Panc1 (cell line): ENCODE data around the gene CYB5R3. TPM values are rescaled to one million over a fixed set of nuclear protein-coding genes. Genes with fewer than 3 reads are reported as not detected.

Source experiments
- ATAC-seq: fragments of 200-7000 bp; cut with Tn5 transposase; 2 replicates; pipeline ENCODE4 v1.9.1; 2020; ENCODE audit warnings: mild to moderate bottlenecking, moderate library complexity
- BruUV-seq: library from RNA; stranded (reverse); fragments of 400-500 nt; replicated peaks from 2 replicates; lab custom pipeline; 2021; lab: Mats Ljungman, UMichigan
- CTCF ChIA-PET: fragments of 300-600 bp; sonication (Branson Sonifier 250); formaldehyde crosslinking; loops from one replicate; lab custom pipeline; 2022; ENCODE audit warnings: antibody characterized with exemption; lab: Charles Lee
- POLR2A ChIA-PET: fragments of 300-600 bp; sonication (Branson Sonifier 250); formaldehyde crosslinking; loops from one replicate; lab custom pipeline; 2022; ENCODE audit warnings: antibody characterized with exemption; lab: Charles Lee
- DNase-seq: peaks from one replicate; pipeline ENCODE4 v3.0.0-alpha.2; 2010; ENCODE audit warnings: low read depth, low spot score
- H3K27ac ChIP-seq: 2 replicates; pipeline ENCODE4 v1.5.1; 2011; ENCODE audit warnings: mild to moderate bottlenecking, low read length, inconsistent platforms
- H3K27me3 ChIP-seq: fragments of 200-500 bp; sonication (Bioruptor generic); 2 replicates; pipeline ENCODE4 v1.6.0; 2014; ENCODE audit warnings: low read length, inconsistent platforms; ENCODE audit not compliant: control insufficient read depth, insufficient read depth
- H3K36me3 ChIP-seq: fragments of 200-500 bp; sonication (Bioruptor generic); 2 replicates; pipeline ENCODE4 v1.5.1; 2014; ENCODE audit warnings: inconsistent platforms, mild to moderate bottlenecking, low read length, moderate library complexity; ENCODE audit not compliant: control insufficient read depth, insufficient read depth
- H3K4me1 ChIP-seq: 2 replicates; pipeline ENCODE4 v1.5.1; 2011; ENCODE audit warnings: inconsistent platforms, mild to moderate bottlenecking, low read length, moderate library complexity; ENCODE audit not compliant: control insufficient read depth, insufficient read depth
- H3K4me3 ChIP-seq, 2 experiments: 2 replicates each; pipeline ENCODE4 v1.5.1; 2011 to 2012; ENCODE audit warnings: low read depth in 2 of 2, low read length in 2 of 2, mild to moderate bottlenecking in 2 of 2, inconsistent platforms in 1 of 2, moderate library complexity in 1 of 2
- H3K9me3 ChIP-seq: fragments of 200-500 bp; sonication (Bioruptor generic); 2 replicates; pipeline ENCODE4 v1.5.1; 2014; ENCODE audit warnings: low read depth, mild to moderate bottlenecking, inconsistent platforms, low read length, moderate library complexity; ENCODE audit not compliant: control insufficient read depth, insufficient read depth
- POLR2AphosphoS5 ChIP-seq: IDR thresholded peaks from 2 replicates; pipeline ENCODE4 v1.6.1; 2012; ENCODE audit warnings: mild to moderate bottlenecking, low read depth, low read length, moderate library complexity
- REST ChIP-seq, 2 experiments: IDR thresholded peaks; 2 replicates each; pipeline ENCODE4 v1.6.1; 2011 to 2012; ENCODE audit warnings: low read depth in 2 of 2, control low read depth in 1 of 2, low read length in 1 of 2, mild to moderate bottlenecking in 1 of 2, moderate library complexity in 1 of 2; ENCODE audit not compliant: insufficient read depth in 1 of 2
- SIN3A ChIP-seq: IDR thresholded peaks from 2 replicates; pipeline ENCODE4 v1.6.1; 2012; ENCODE audit warnings: low read depth, mild to moderate bottlenecking, low read length, moderate library complexity, borderline replicate concordance; ENCODE audit not compliant: insufficient read depth
- TCF7L2 ChIP-seq: IDR thresholded peaks from 2 replicates; pipeline ENCODE4 v1.6.1; 2011; ENCODE audit warnings: mild to moderate bottlenecking, low read depth, low read length, inconsistent platforms
- in situ Hi-C: cut with HindIII; loops from 2 replicates; pipeline ENCODE4 v1.10.0; 2016; ENCODE audit warnings: low sequenced_read_pairs, low pct_unique_long_range_greater_than_20kb
- intact Hi-C: fragments of 100-400 bp; cut with micrococcal nuclease; formaldehyde crosslinking; loops from one replicate; pipeline ENCODE4 v1.10.0; 2022; ENCODE audit not compliant: unreplicated experiment
- total RNA-seq: library from RNA; stranded (reverse); gene quantifications from one replicate; pipeline ENCODE4 v1.2.1, GENCODE V29; 2021; ENCODE audit not compliant: unreplicated experiment
- TF ChIP-seq, protein P1 (sequence below): fragments of 450-650 bp; IDR thresholded peaks from 2 replicates; pipeline ENCODE4 v1.5.1; 2017; ENCODE audit warnings: mild to moderate bottlenecking

The CYB5R3 gene
- total RNA-seq, 1 experiment from 2014 or later = 102 TPM

DNA sequence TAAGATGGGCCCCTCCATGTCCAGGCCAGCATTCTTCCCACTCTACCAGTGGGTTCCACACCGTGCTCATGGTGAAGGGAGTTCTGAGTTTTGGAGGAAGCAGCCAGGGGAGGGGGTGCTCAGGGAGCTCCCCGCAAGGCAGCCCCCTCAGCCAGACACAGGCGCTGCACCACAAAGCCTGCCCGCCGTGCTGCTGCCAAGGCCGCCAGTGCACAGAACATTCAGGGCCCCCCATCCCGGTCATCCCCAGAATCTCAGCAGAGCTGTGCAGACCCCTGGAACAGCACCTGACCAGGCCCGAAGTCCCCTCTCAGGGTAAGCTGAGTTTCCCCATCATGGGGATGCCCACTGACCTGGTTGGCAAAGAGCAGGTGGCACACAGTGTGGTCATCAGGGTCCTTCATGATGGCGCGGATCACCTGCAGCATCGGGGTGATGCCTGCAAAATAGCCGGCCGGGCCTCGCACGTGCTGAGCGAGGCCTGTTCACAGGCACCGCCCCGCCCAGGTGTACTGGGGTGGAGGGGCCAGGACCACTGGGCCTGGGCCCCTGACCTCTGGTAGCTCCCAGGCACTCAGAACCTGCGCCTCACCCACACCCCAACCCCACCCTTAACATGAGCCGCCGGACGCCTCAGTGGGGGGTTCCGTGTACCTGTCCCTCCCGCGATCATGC lies 22.1 kb downstream of the CYB5R3 start:
- TF ChIP-seq TCF7L2 = no peak
- no peak for TF ChIP-seq POLR2AphosphoS5
- TF ChIP-seq REST (IDR thresholded peaks at IDR 0.05; ENCODE audit: insufficient read depth in 1 of 2, low read depth in 2 of 2, low read length in 1 of 2) = no peak
- TF ChIP-seq, protein P1, sequence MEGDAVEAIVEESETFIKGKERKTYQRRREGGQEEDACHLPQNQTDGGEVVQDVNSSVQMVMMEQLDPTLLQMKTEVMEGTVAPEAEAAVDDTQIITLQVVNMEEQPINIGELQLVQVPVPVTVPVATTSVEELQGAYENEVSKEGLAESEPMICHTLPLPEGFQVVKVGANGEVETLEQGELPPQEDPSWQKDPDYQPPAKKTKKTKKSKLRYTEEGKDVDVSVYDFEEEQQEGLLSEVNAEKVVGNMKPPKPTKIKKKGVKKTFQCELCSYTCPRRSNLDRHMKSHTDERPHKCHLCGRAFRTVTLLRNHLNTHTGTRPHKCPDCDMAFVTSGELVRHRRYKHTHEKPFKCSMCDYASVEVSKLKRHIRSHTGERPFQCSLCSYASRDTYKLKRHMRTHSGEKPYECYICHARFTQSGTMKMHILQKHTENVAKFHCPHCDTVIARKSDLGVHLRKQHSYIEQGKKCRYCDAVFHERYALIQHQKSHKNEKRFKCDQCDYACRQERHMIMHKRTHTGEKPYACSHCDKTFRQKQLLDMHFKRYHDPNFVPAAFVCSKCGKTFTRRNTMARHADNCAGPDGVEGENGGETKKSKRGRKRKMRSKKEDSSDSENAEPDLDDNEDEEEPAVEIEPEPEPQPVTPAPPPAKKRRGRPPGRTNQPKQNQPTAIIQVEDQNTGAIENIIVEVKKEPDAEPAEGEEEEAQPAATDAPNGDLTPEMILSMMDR = no peak
- no peak for TF ChIP-seq SIN3A
- H3K27ac ChIP-seq = no peak overlapping the region
- POLR2A ChIA-PET = no interaction called here
- intact Hi-C loops = no loop called here
- BruUV-seq = no TSS peak
- no peaks in the 10 kb centered on the region for H3K27me3 ChIP-seq
- no peaks in the 10 kb centered on the region for H3K36me3 ChIP-seq
- no peaks in the 10 kb centered on the region for H3K9me3 ChIP-seq
- CTCF ChIA-PET = no interaction called here
- H3K4me1 ChIP-seq = no peaks in the 10 kb centered on the region
- no peak for ATAC-seq
- no peak overlapping the region for H3K4me3 ChIP-seq
- DNase-seq = no peak
- in situ Hi-C loops = no loop called here

GRCh38 chr22:42626431-42626830 lies 22.8 kb downstream of the CYB5R3 start:
- in situ Hi-C loops = no loop called here
- Histone ChIP-seq H3K4me3 (no peak overlapping the region), H3K4me1 (no peaks in the 10 kb centered on the region; the same call in 1 of the 2 replicates), H3K9me3 (no peaks in the 10 kb centered on the region), H3K27ac (no peak overlapping the region), H3K36me3 (no peaks in the 10 kb centered on the region), H3K27me3 (no peaks in the 10 kb centered on the region)
- ATAC-seq (no peak), DNase-seq (no peak)
- CTCF ChIA-PET = no interaction called here
- intact Hi-C loops = no loop called here
- POLR2A ChIA-PET = no interaction called here
- no TSS peak for BruUV-seq
- TF ChIP-seq, protein P1 = no peak
- TF ChIP-seq REST (IDR thresholded peaks at IDR 0.05; ENCODE audit: insufficient read depth in 1 of 2, low read depth in 2 of 2, low read length in 1 of 2) = no peak
- no peak for TF ChIP-seq TCF7L2
- no peak for TF ChIP-seq SIN3A
- TF ChIP-seq POLR2AphosphoS5 = no peak
